Mesenchymal stem cell (in vitro differentiated cells and primary cell): ENCODE data around the gene CTNNA1.
"Not testable (repeated sequence)": the region's sequence is repeated elsewhere in the genome, so short reads cannot be mapped to it uniquely, and the experiment has no call there.

Experiments used
- DNase-seq: peaks from one replicate; pipeline ENCODE4 v3.0.0-alpha.2; 2013
- H2AFZ ChIP-seq: one replicate; pipeline ENCODE4 v1.6.1; 2013; ENCODE audit warnings: low read depth, mild to moderate bottlenecking, control low read depth, inconsistent platforms, low read length, moderate library complexity
- H2AK5ac ChIP-seq: 2 replicates; pipeline ENCODE4 v1.6.1; 2013; ENCODE audit warnings: low read length, moderate library complexity, mild to moderate bottlenecking, inconsistent platforms; ENCODE audit not compliant: severe bottlenecking
- H2BK120ac ChIP-seq: one replicate; pipeline ENCODE4 v1.6.1; 2013; ENCODE audit warnings: low read depth, mild to moderate bottlenecking, inconsistent platforms, low read length, moderate library complexity
- H2BK12ac ChIP-seq, 2 experiments: one replicate each; pipeline ENCODE4 v1.6.1; 2013; ENCODE audit warnings: inconsistent platforms in 2 of 2, low read length in 2 of 2, mild to moderate bottlenecking in 2 of 2, moderate library complexity in 2 of 2, control low read depth in 1 of 2
- H2BK15ac ChIP-seq: one replicate; pipeline ENCODE4 v1.6.1; 2013; ENCODE audit warnings: mild to moderate bottlenecking, low read depth, inconsistent platforms; ENCODE audit not compliant: poor library complexity, severe bottlenecking
- H2BK5ac ChIP-seq: 2 replicates; pipeline ENCODE4 v1.6.1; 2013; ENCODE audit warnings: low read depth, mild to moderate bottlenecking, low read length, control low read depth, inconsistent platforms; ENCODE audit not compliant: poor library complexity, severe bottlenecking
- H3K14ac ChIP-seq, 2 experiments: one replicate each; pipeline ENCODE4 v1.6.1; 2013; ENCODE audit warnings: inconsistent platforms in 2 of 2, low read length in 2 of 2, control low read depth in 1 of 2, mild to moderate bottlenecking in 1 of 2, moderate library complexity in 1 of 2
- H3K18ac ChIP-seq, 2 experiments: one replicate each; pipeline ENCODE4 v1.6.1; 2013; ENCODE audit warnings: inconsistent platforms in 2 of 2, low read length in 2 of 2, control low read depth in 1 of 2, low read depth in 1 of 2, mild to moderate bottlenecking in 1 of 2
- H3K23ac ChIP-seq, 2 experiments: one replicate each; pipeline ENCODE4 v1.6.1; 2013; ENCODE audit warnings: inconsistent platforms in 2 of 2, low read length in 2 of 2, mild to moderate bottlenecking in 2 of 2, moderate library complexity in 2 of 2, control low read depth in 1 of 2
- H3K27ac ChIP-seq: 2 replicates; pipeline ENCODE4 v1.5.1; 2013; ENCODE audit warnings: mild to moderate bottlenecking, moderate library complexity, low read length, control low read depth, inconsistent platforms; ENCODE audit not compliant: poor library complexity, severe bottlenecking
- H3K27me3 ChIP-seq, 2 experiments: 2 replicates each; pipeline versions ENCODE4 v1.6.1 to v1.7.0; 2013; ENCODE audit warnings: low read length in 2 of 2, mild to moderate bottlenecking in 2 of 2, moderate library complexity in 2 of 2, control low read depth in 1 of 2, inconsistent platforms in 1 of 2; ENCODE audit not compliant: control insufficient read depth in 1 of 2, insufficient read depth in 1 of 2
- H3K36me3 ChIP-seq, 2 experiments: 2 replicates each; pipeline versions ENCODE4 v1.6.1 to v1.7.0; 2013; ENCODE audit warnings: low read length in 2 of 2, control low read depth in 1 of 2, inconsistent platforms in 1 of 2, low read depth in 1 of 2, mild to moderate bottlenecking in 1 of 2; ENCODE audit not compliant: insufficient read depth in 2 of 2, control insufficient read depth in 1 of 2
- H3K4ac ChIP-seq, 2 experiments: one replicate each; pipeline ENCODE4 v1.6.1; 2013; ENCODE audit warnings: inconsistent platforms in 2 of 2, low read length in 2 of 2, mild to moderate bottlenecking in 2 of 2, moderate library complexity in 2 of 2, control low read depth in 1 of 2, low read depth in 1 of 2
- H3K4me1 ChIP-seq: 2 replicates; pipeline ENCODE4 v1.6.1; 2013; ENCODE audit warnings: low read depth, low read length, control low read depth; ENCODE audit not compliant: control insufficient read depth, insufficient read depth
- H3K4me2 ChIP-seq: 2 replicates; pipeline ENCODE4 v1.6.1; 2013; ENCODE audit warnings: low read length, mild to moderate bottlenecking, inconsistent platforms; ENCODE audit not compliant: poor library complexity, severe bottlenecking
- H3K4me3 ChIP-seq, 2 experiments: 2 replicates each; pipeline versions ENCODE4 v1.5.1 to v1.7.0; 2013; ENCODE audit warnings: low read length in 2 of 2, mild to moderate bottlenecking in 2 of 2, control low read depth in 1 of 2, low read depth in 1 of 2; ENCODE audit not compliant: insufficient read depth in 1 of 2
- H3K79me1 ChIP-seq: replicated peaks from 2 replicates; pipeline ENCODE4 v1.6.1; 2013; ENCODE audit warnings: mild to moderate bottlenecking, control low read depth, low read length, inconsistent platforms; ENCODE audit not compliant: poor library complexity, severe bottlenecking
- H3K9ac ChIP-seq: 2 replicates; pipeline ENCODE4 v1.7.0; 2013; ENCODE audit warnings: mild to moderate bottlenecking, low read length, moderate library complexity
- H3K9me3 ChIP-seq: 2 replicates; pipeline ENCODE4 v1.7.0; 2013; ENCODE audit warnings: mild to moderate bottlenecking, low read length; ENCODE audit not compliant: control insufficient read depth
- H4K8ac ChIP-seq: one replicate; pipeline ENCODE4 v1.6.1; 2013; ENCODE audit warnings: inconsistent platforms, mild to moderate bottlenecking, low read length, moderate library complexity
- H4K91ac ChIP-seq: one replicate; pipeline ENCODE4 v1.6.1; 2013; ENCODE audit warnings: mild to moderate bottlenecking, low read length, inconsistent platforms
- WGBS: methylation state at CpG from one replicate; pipeline ENCODE4 v1.1.7; 2013; ENCODE audit warnings: mixed read lengths; 5-methylcytosine and 5-hydroxymethylcytosine counted together

Gene CTNNA1

DNA sequence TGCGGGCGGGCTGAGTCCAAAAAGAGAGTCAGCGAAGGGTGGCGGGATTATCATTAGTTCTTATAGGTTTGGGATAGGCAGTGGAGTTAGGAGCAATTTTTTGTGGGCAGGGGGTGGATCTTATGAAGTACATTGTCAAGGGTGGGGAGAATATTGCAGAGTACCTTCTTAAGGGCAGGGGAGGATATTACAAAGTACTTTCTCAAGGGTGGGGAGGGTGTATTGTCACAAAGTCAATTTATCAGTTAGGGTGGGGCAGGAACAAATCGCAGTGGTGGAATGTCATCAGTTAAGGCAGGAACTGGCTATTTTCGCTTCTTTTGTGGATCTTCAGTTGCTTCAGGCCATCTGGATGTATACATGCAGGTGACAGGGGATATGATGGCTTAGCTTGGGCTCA is 81.6 kb downstream of the CTNNA1 start:
- H4K91ac ChIP-seq, H3K27me3 ChIP-seq, H3K9me3 ChIP-seq, H3K9ac ChIP-seq, H3K4me1 ChIP-seq, H2BK120ac ChIP-seq, H3K4ac ChIP-seq, H2AK5ac ChIP-seq, H4K8ac ChIP-seq, H2BK12ac ChIP-seq, H2BK15ac ChIP-seq, DNase-seq, H3K36me3 ChIP-seq, H3K4me2 ChIP-seq, H3K14ac ChIP-seq, H3K18ac ChIP-seq, H3K4me3 ChIP-seq, H3K23ac ChIP-seq, H2BK5ac ChIP-seq, H2AFZ ChIP-seq, H3K27ac ChIP-seq: not testable (repeated sequence)
- H3K79me1 ChIP-seq = peaks cover 18% of the 10 kb centered on the region
- 96% methylated on average over 6 of the region's 6 CpGs for WGBS

DNA sequence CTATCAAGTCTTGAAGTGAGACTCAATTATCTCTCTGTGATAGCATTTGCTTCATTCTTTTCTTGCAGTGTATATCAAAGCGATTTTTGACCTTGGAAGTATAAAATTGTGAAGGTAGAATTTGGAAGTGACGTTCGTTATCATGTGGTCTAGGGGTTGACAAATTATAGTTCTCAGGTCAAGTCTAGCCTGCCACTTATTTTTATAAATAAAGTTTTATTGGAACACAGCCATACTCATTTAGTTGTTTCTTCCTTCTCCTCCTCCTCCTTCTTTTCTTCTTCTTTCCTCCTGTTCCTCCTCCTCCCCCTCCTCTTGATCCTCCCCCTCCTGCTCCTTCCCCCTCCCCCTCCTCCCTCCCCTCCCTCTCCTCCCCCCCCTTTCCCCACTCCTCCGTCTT is 83.9 kb downstream of the CTNNA1 start:
- H2BK5ac ChIP-seq = no peak overlapping the region
- no peak overlapping the region for H3K14ac ChIP-seq
- peaks cover 0 to 7% of the 10 kb centered on the region in 2 experiments for H3K36me3 ChIP-seq
- H2BK120ac ChIP-seq = no peak overlapping the region
- no peak overlapping the region for H3K18ac ChIP-seq
- H3K9ac ChIP-seq = no peak overlapping the region
- 89% methylated on average over 1 of the region's 4 CpGs for WGBS
- H2AK5ac ChIP-seq = no peak overlapping the region
- H2BK15ac ChIP-seq = no peak overlapping the region
- H2BK12ac ChIP-seq = no peak overlapping the region
- no peak overlapping the region for H3K4me2 ChIP-seq
- no peak overlapping the region for H3K4ac ChIP-seq
- no peak overlapping the region for H3K27ac ChIP-seq
- no peaks in the 10 kb centered on the region for H3K27me3 ChIP-seq
- H4K91ac ChIP-seq = no peak overlapping the region
- no peak overlapping the region for H3K23ac ChIP-seq
- H3K4me3 ChIP-seq = no peak overlapping the region
- H3K9me3 ChIP-seq = no peaks in the 10 kb centered on the region
- H3K79me1 ChIP-seq = peaks cover 16% of the 10 kb centered on the region
- no peaks in the 10 kb centered on the region for H3K4me1 ChIP-seq
- no peak overlapping the region for H2AFZ ChIP-seq
- no peak for DNase-seq
- H4K8ac ChIP-seq = no peak overlapping the region

DNA sequence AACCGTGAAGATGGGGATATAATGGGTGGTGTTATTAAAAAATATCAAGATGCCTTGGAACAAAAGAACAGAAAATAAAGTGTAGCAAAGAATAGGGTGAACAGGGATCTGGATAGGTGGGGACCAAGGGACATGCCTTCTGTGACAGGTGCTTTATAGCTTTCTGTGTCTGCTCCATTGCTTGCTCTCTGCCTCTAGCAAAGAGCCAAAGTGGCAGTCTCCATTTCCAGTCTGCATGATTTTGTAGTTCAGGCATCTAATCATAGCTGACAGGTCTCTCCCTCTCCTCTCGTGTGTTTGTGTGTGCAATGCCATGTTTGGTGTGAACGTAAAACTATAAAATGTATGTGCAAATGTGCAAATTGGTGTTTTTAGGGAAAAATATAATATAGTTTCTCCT is 86.9 kb downstream of the CTNNA1 start:
- Histone ChIP-seq H3K36me3 (no peaks in the 10 kb centered on the region), H3K4ac (no peak overlapping the region), H2BK120ac (no peak overlapping the region), H2AK5ac (no peak overlapping the region), H3K18ac (no peak overlapping the region), H3K4me2 (no peak overlapping the region), H3K9me3 (no peaks in the 10 kb centered on the region), H4K8ac (no peak overlapping the region), H3K27me3 (no peaks in the 10 kb centered on the region), H2BK15ac (no peak overlapping the region), H2BK5ac (no peak overlapping the region), H3K4me1 (peaks cover 2% of the 10 kb centered on the region), H3K79me1 (peaks cover 16% of the 10 kb centered on the region), H3K4me3 (no peak overlapping the region), H2AFZ (no peak overlapping the region), H4K91ac (no peak overlapping the region), H3K9ac (no peak overlapping the region), H3K23ac (no peak overlapping the region), H3K27ac (no peak overlapping the region), H3K14ac (no peak overlapping the region), H2BK12ac (no peak overlapping the region)
- WGBS = 98% methylated on average over 3 of the region's 3 CpGs
- no peak for DNase-seq

DNA sequence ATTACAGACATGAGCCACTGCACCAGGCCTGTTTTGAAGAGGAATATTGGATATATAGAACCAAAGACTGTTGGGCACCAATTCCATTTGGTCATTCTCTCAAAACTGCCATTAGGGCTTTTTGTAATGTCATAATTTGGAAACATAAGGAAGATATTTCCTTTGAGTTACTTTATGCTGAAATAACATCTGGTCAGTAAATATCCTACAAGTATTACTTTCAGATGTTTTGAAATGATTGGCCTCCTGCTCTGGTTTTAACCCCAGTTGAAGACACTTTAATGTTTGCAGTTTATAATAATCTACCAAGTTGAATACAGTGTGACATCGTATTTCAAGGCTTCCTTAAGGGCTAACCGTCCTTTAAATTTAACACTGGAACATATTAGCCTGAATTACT is 88.3 kb downstream of the CTNNA1 start:
- H4K8ac ChIP-seq = no peak overlapping the region
- no peak overlapping the region for H2BK12ac ChIP-seq
- no peak overlapping the region for H3K18ac ChIP-seq
- no peak for DNase-seq
- no peak overlapping the region for H3K27ac ChIP-seq
- H3K23ac ChIP-seq = no peak overlapping the region
- H2BK15ac ChIP-seq = no peak overlapping the region
- H3K27me3 ChIP-seq = no peaks in the 10 kb centered on the region
- no peak overlapping the region for H3K14ac ChIP-seq
- H2BK120ac ChIP-seq = no peak overlapping the region
- no CpG with 5 or more reads among the region's 2 CpGs for WGBS
- no peak overlapping the region for H3K4ac ChIP-seq
- H2AFZ ChIP-seq = no peak overlapping the region
- H3K4me3 ChIP-seq = no peak overlapping the region
- no peak overlapping the region for H2BK5ac ChIP-seq
- H3K36me3 ChIP-seq = peaks cover 0 to 4% of the 10 kb centered on the region in 2 experiments
- H2AK5ac ChIP-seq = no peak overlapping the region
- H4K91ac ChIP-seq = no peak overlapping the region
- peaks cover 2% of the 10 kb centered on the region for H3K4me1 ChIP-seq
- no peak overlapping the region for H3K9ac ChIP-seq
- peaks cover 14% of the 10 kb centered on the region for H3K79me1 ChIP-seq
- no peaks in the 10 kb centered on the region for H3K9me3 ChIP-seq
- H3K4me2 ChIP-seq = no peak overlapping the region
